ENCODE results near the gene SLC6A11. TPM values are rescaled to one million over a fixed set of nuclear protein-coding genes. Genes with fewer than 3 reads are reported as not detected.

Gene SLC6A11
- total and polyA plus RNA-seq, 2 donors (not counting 3 experiments of a cell fraction or from before 2014, with no cell fraction given), result not detected

DNA sequence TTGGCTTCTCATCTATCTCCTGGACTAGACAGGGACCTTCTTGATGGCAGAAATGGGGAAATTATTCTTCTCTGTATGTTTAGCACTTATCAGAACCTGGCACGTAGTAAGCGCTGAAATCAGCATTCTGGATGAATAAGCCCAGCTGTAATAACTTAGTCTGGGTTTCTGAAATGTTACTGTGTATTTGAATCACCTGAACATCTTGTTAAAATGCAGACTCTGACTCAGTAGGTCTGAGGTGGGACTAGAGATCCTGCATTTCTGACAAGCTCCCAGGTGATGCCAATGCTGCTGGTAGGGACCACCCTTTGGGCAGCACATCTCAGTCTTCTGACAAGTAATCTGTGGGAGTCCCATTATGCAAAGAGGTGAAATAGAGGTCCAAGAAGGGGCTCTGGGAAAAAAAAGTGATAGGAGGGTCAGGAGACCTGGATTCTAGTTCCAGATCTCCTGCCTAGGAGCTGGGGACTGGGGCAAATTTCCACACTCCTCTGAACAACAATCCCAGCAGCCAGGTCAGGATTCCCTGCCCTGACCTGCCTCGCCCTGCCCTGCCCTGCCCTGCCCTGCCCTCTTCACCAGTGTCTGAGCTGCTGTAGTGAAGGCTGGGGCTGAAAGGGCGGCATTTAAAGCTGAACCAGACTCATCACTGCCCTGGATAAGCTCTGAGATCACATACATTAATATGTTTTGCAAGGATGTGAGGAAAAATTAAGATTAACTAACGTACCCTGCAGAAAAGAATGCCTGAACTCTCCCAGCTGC, 17.2 kb upstream of the SLC6A11 start:
- Histone ChIP-seq H3K27ac (ENCODE audit: insufficient read depth, low read depth, low read length) (no peak overlapping the region), H3K9me3 (replicated peaks; ENCODE audit: control insufficient read depth, insufficient read depth, low read length) (no peaks in the 10 kb centered on the region), H4K20me1 (replicated peaks; ENCODE audit: control insufficient read depth, extremely low read depth, insufficient read depth, low read length) (no peaks in the 10 kb centered on the region), H2AFZ (ENCODE audit: low read depth, low read length) (no peak overlapping the region), H3K4me2 (ENCODE audit: insufficient read depth, low read length) (no peak overlapping the region), H3K27me3 (ENCODE audit: control insufficient read depth in 2 of 2, insufficient read depth in 2 of 2, low read length in 2 of 2) (no peaks in the 10 kb centered on the region), H3K36me3 (ENCODE audit: control insufficient read depth in 2 of 2, extremely low read depth in 1 of 2, insufficient read depth in 2 of 2, low read length in 2 of 2) (no peaks in the 10 kb centered on the region), H3K4me3 (replicated peaks in 1 of 3; ENCODE audit: insufficient read depth in 1 of 3, low read depth in 1 of 3, low read length in 3 of 3) (no peak overlapping the region), H3K4me1 (ENCODE audit: control insufficient read depth, extremely low read depth, insufficient read depth, low read length) (no peaks in the 10 kb centered on the region), H3K9me1 (replicated peaks; ENCODE audit: control insufficient read depth, extremely low read depth, insufficient read depth, low read length) (no peaks in the 10 kb centered on the region), H3K79me2 (ENCODE audit: control insufficient read depth, insufficient read depth, low read length) (no peaks in the 10 kb centered on the region), H3K9ac (replicated peaks; ENCODE audit: extremely low read depth, insufficient read depth, low read length) (no peak overlapping the region)
- dilution Hi-C loops (cut with MboI; ENCODE audit: extremely low pct_ligation_motif_present, low sequenced_read_pairs), result no loop called here
- ChIA-PET CTCF (interaction anchor here (2.1 kb wide), 1 partner anchor 16 kb away, joined by 5 read pairs; no protein-coding TSS in a partner anchor), POLR2A (no interaction called here)
- DNase-seq (ENCODE audit: low read depth, low spot score) (no peak), FAIRE-seq (no peak)
- no peak for TF ChIP-seq MYC (IDR thresholded peaks at IDR 0.05; ENCODE audit: low read depth, low read length)
- TF ChIP-seq CTCF (IDR thresholded peaks at IDR 0.05; ENCODE audit: extremely low read depth in 1 of 2, insufficient read depth in 1 of 2, low read depth in 1 of 2, low read length in 2 of 2), result no peak
- TF ChIP-seq POLR2AphosphoS5 (IDR thresholded peaks at IDR 0.05; ENCODE audit: insufficient read depth, low read depth, low read length), result no peak
- TF ChIP-seq POLR2A (IDR thresholded peaks at IDR 0.05; ENCODE audit: low read depth, low read length), result no peak
- TF ChIP-seq EZH2 (IDR thresholded peaks at IDR 0.05; ENCODE audit: borderline replicate concordance, low read depth, low read length, severe bottlenecking), result no peak
- TF ChIP-seq GATA2 (IDR thresholded peaks at IDR 0.05; ENCODE audit: insufficient read depth, insufficient read length, low read depth, low read length), result no peak
- no peak for TF ChIP-seq FOS (IDR thresholded peaks at IDR 0.05; ENCODE audit: borderline replicate concordance, insufficient read depth, low read length)
- TF ChIP-seq, protein P1, sequence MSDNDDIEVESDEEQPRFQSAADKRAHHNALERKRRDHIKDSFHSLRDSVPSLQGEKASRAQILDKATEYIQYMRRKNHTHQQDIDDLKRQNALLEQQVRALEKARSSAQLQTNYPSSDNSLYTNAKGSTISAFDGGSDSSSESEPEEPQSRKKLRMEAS (IDR thresholded peaks at IDR 0.05; ENCODE audit: insufficient read depth, insufficient read length), result no peak
- TF ChIP-seq JUN (IDR thresholded peaks at IDR 0.05; ENCODE audit: borderline replicate concordance, insufficient read depth, insufficient read length, low read depth), result no peak
- BruUV-seq (replicated peaks), result no TSS peak
- intact Hi-C loops (cut with micrococcal nuclease), result no loop called here
